Hepatocyte (in vitro differentiated cells): ENCODE data around the gene GPER1. TPM values are rescaled to one million over a fixed set of nuclear protein-coding genes. Genes with fewer than 3 reads are reported as not detected.

ENCODE experiments used
- DNase-seq: peaks from one replicate; pipeline ENCODE4 v3.0.0-alpha.2; 2016; ENCODE audit warnings: low spot score
- H2AFZ ChIP-seq: fragments of 200-600 bp; sonication (generic); 2 replicates; pipeline ENCODE4 v1.6.0; 2016; ENCODE audit warnings: antibody characterized with exemption, mild to moderate bottlenecking
- H3K27ac ChIP-seq: fragments of 200-600 bp; sonication (generic); 2 replicates; pipeline ENCODE4 v1.5.1; 2016; ENCODE audit warnings: mild to moderate bottlenecking
- H3K27me3 ChIP-seq: fragments of 200-600 bp; sonication (generic); 2 replicates; pipeline ENCODE4 v1.6.1; 2016
- H3K36me3 ChIP-seq: fragments of 200-600 bp; sonication (generic); replicated peaks from 2 replicates; pipeline ENCODE4 v1.5.1; 2016; ENCODE audit warnings: low read depth; ENCODE audit not compliant: insufficient read depth
- H3K4me1 ChIP-seq: fragments of 200-600 bp; sonication (generic); 2 replicates; pipeline ENCODE4 v1.5.1; 2016; ENCODE audit warnings: mild to moderate bottlenecking, moderate library complexity; ENCODE audit not compliant: insufficient read depth
- H3K4me2 ChIP-seq: fragments of 200-600 bp; sonication (generic); 2 replicates; pipeline ENCODE4 v1.6.0; 2016
- H3K4me3 ChIP-seq: fragments of 200-600 bp; sonication (generic); 2 replicates; pipeline ENCODE4 v1.5.1; 2016; ENCODE audit warnings: mild to moderate bottlenecking
- H3K79me2 ChIP-seq: fragments of 200-600 bp; sonication (generic); 2 replicates; pipeline ENCODE4 v1.6.0; 2017; ENCODE audit warnings: mild to moderate bottlenecking
- H3K9me2 ChIP-seq: fragments of 200-600 bp; sonication (generic); replicated peaks from 2 replicates; pipeline ENCODE4 v1.6.0; 2017; ENCODE audit warnings: mild to moderate bottlenecking; ENCODE audit not compliant: insufficient read depth
- H3K9me3 ChIP-seq: fragments of 200-600 bp; sonication (generic); 2 replicates; pipeline ENCODE4 v1.5.1; 2016; ENCODE audit warnings: low read depth, mild to moderate bottlenecking
- H4K20me1 ChIP-seq: fragments of 200-600 bp; sonication (generic); 2 replicates; pipeline ENCODE4 v1.6.0; 2016; ENCODE audit warnings: mild to moderate bottlenecking; ENCODE audit not compliant: insufficient read depth, poor library complexity, severe bottlenecking
- CTCF ChIP-seq: fragments of 200-600 bp; sonication (generic); IDR thresholded peaks from 2 replicates; pipeline ENCODE4 v1.5.1; 2016; ENCODE audit warnings: antibody characterized with exemption, mild to moderate bottlenecking; ENCODE audit not compliant: poor library complexity
- EZH2 ChIP-seq: fragments of 200-600 bp; sonication (generic); IDR thresholded peaks from 2 replicates; pipeline ENCODE4 v1.6.1; 2016; ENCODE audit warnings: antibody characterized with exemption, mild to moderate bottlenecking, borderline replicate concordance
- EZH2phosphoT487 ChIP-seq: fragments of 200-600 bp; sonication (generic); IDR thresholded peaks from one replicate; pipeline ENCODE4 v1.6.1; 2018; ENCODE audit warnings: antibody characterized with exemption, mild to moderate bottlenecking, low read depth, moderate library complexity; ENCODE audit not compliant: unreplicated experiment, severe bottlenecking
- WGBS: methylation state at CpG from one replicate; pipeline ENCODE4 v1.1.6; 2016; ENCODE audit warnings: low lambda C conversion rate; ENCODE audit errors: missing lambda C conversion rate; 5-methylcytosine and 5-hydroxymethylcytosine counted together
- polyA plus RNA-seq: library from polyadenylated mRNA; unstranded; fragments of >200 nt; fragmentation: Nextera tagmentation; extraction: Ambion mirVana; gene quantifications from 2 replicates; pipeline ENCODE4 v1.2.1, GENCODE V29; 2016
- total RNA-seq: library from RNA; depleted of rRNA; stranded (reverse); fragments of >200 nt; gene quantifications from 2 replicates; pipeline ENCODE4 v1.2.3, GENCODE V29; 2014

Gene GPER1
- total and polyA plus RNA-seq, 2 experiments from 2014 or later, result 4.5 to 11.1 TPM

- WGBS, result 97% methylated on average over 27 of the region's 27 CpGs
- peaks cover 8% of the 10 kb centered on the region for H3K4me1 ChIP-seq
- DNase-seq, result no peak
- H3K9me2 ChIP-seq, result no peaks in the 10 kb centered on the region
- no peak overlapping the region for H2AFZ ChIP-seq
- no peak overlapping the region for H3K4me2 ChIP-seq
- H3K4me3 ChIP-seq, result no peak overlapping the region
- TF ChIP-seq EZH2, result no peak
- TF ChIP-seq CTCF, result no peak
- TF ChIP-seq EZH2phosphoT487, result no peak
- H3K27ac ChIP-seq, result no peak overlapping the region
- no peaks in the 10 kb centered on the region for H3K9me3 ChIP-seq
- no peaks in the 10 kb centered on the region for H3K36me3 ChIP-seq
- H3K79me2 ChIP-seq, result peaks cover 2% of the 10 kb centered on the region
- H4K20me1 ChIP-seq, result no peaks in the 10 kb centered on the region
- H3K27me3 ChIP-seq, result no peaks in the 10 kb centered on the region
These were observed 11.5 kb upstream of the GPER1 start for GRCh38 chr7:1076184-1077072.

- H3K79me2 ChIP-seq, result peaks cover 2% of the 10 kb centered on the region
- H3K36me3 ChIP-seq, result no peaks in the 10 kb centered on the region
- no peak overlapping the region for H3K27ac ChIP-seq
- DNase-seq, result no peak
- no peak overlapping the region for H3K4me3 ChIP-seq
- WGBS, result 96% methylated on average over 11 of the region's 11 CpGs
- H3K9me3 ChIP-seq, result no peaks in the 10 kb centered on the region
- H3K9me2 ChIP-seq, result no peaks in the 10 kb centered on the region
- no peaks in the 10 kb centered on the region for H4K20me1 ChIP-seq
- TF ChIP-seq EZH2 (no peak), EZH2phosphoT487 (no peak), CTCF (no peak)
- H3K4me1 ChIP-seq, result peaks cover 8% of the 10 kb centered on the region
- H3K4me2 ChIP-seq, result no peak overlapping the region
- no peak overlapping the region for H2AFZ ChIP-seq
- no peaks in the 10 kb centered on the region for H3K27me3 ChIP-seq
These were observed 9.4 kb upstream of the GPER1 start for GRCh38 chr7:1078519-1078918.

DNA sequence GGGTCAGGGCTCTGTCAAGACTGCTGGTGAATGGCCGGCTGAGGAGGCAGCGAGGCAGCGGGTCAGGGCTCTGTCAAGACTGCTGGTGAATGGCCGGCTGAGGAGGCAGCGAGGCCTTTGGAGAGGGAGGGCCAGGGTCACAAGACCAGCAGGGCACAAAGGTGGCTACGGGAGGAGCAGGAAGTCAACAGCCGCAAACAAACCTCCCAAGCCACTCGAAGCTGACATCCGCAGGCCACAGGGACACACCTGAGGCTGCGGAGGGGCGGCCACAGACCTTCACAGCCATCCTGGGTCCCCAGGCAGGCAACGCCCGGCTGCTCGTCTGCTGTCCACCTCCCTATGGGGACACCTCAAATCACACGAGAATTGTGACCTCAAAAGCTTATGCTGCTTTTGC, 8.9 kb upstream of the GPER1 start:
- 81% methylated on average over 15 of the region's 15 CpGs for WGBS
- H4K20me1 ChIP-seq, result no peaks in the 10 kb centered on the region

More for the DNA sequence above, 8.9 kb upstream of the GPER1 start:
- H3K27me3 ChIP-seq, result no peaks in the 10 kb centered on the region
- no peak overlapping the region for H3K4me3 ChIP-seq
- no peak overlapping the region for H3K27ac ChIP-seq
- peaks cover 8% of the 10 kb centered on the region for H3K4me1 ChIP-seq
- no peak for DNase-seq
- H3K9me3 ChIP-seq, result no peaks in the 10 kb centered on the region
- no peak for TF ChIP-seq EZH2phosphoT487
- TF ChIP-seq EZH2, result no peak
- no peak for TF ChIP-seq CTCF
- H3K9me2 ChIP-seq, result no peaks in the 10 kb centered on the region
- no peaks in the 10 kb centered on the region for H3K36me3 ChIP-seq
- H2AFZ ChIP-seq, result no peak overlapping the region
- H3K4me2 ChIP-seq, result no peak overlapping the region
- peaks cover 2% of the 10 kb centered on the region for H3K79me2 ChIP-seq
